CD14-positive monocyte (primary cell): ENCODE measurements around the gene CMTM1. TPM values are rescaled to one million over a fixed set of nuclear protein-coding genes. Genes with fewer than 3 reads are reported as not detected.

Experiments
- DNase-seq, 3 donors: peaks; one replicate each; pipeline ENCODE4 v3.0.0-alpha.2; 2011 to 2022
- H2AFZ ChIP-seq: 2 replicates; pipeline ENCODE4 v1.6.0; 2012; ENCODE audit warnings: mild to moderate bottlenecking, low read depth, low read length, inconsistent platforms; ENCODE audit not compliant: insufficient read depth, poor library complexity, severe bottlenecking
- H3K27ac ChIP-seq, 2 donors: 1 replicate in 1 of 2; 2 replicates in 1 of 2; pipeline ENCODE4 v1.5.1; 2012 to 2013; ENCODE audit warnings: low read length in 2 of 2, control low read depth in 1 of 2, inconsistent platforms in 1 of 2, low read depth in 1 of 2, mild to moderate bottlenecking in 1 of 2
- H3K27me3 ChIP-seq, 2 donors: one replicate each; pipeline versions ENCODE4 v1.6.0 to v1.6.1; 2011 to 2013; ENCODE audit warnings: low read length in 2 of 2; ENCODE audit not compliant: control insufficient read depth in 2 of 2, insufficient read depth in 2 of 2
- H3K36me3 ChIP-seq, 2 donors: replicated peaks in 1 of 2; 1 replicate in 1 of 2; 2 replicates in 1 of 2; pipeline versions ENCODE4 v1.5.1 to v1.6.1; 2012 to 2013; ENCODE audit warnings: low read length in 2 of 2, control low read depth in 1 of 2, inconsistent platforms in 1 of 2, mild to moderate bottlenecking in 1 of 2; ENCODE audit not compliant: insufficient read depth in 2 of 2, control insufficient read depth in 1 of 2
- H3K4me1 ChIP-seq, 2 donors: 1 replicate in 1 of 2; 2 replicates in 1 of 2; pipeline versions ENCODE4 v1.5.1 to v1.6.1; 2012 to 2013; ENCODE audit warnings: low read length in 2 of 2, control low read depth in 1 of 2, inconsistent platforms in 1 of 2, mild to moderate bottlenecking in 1 of 2, moderate library complexity in 1 of 2; ENCODE audit not compliant: insufficient read depth in 2 of 2, control insufficient read depth in 1 of 2
- H3K4me2 ChIP-seq: replicated peaks from 2 replicates; pipeline ENCODE3; 2012; ENCODE audit warnings: low read length, moderate library complexity, mild to moderate bottlenecking; ENCODE audit not compliant: poor library complexity, severe bottlenecking; ENCODE audit errors: extremely low read depth
- H3K4me3 ChIP-seq, 3 experiments: fragments of 200-600 bp in 1 of 3; sonication (generic) in 1 of 3; replicated peaks in 1 of 3; 1 replicate in 2 of 3; 2 replicates in 1 of 3; pipeline ENCODE4 v1.5.1; 2011 to 2013; ENCODE audit warnings: low read length in 3 of 3, mild to moderate bottlenecking in 3 of 3, control low read depth in 2 of 3, low read depth in 2 of 3, inconsistent platforms in 1 of 3, moderate library complexity in 1 of 3
- H3K79me2 ChIP-seq: 2 replicates; pipeline ENCODE4 v1.6.0; 2012; ENCODE audit warnings: mild to moderate bottlenecking, control low read depth, inconsistent platforms, low read length, moderate library complexity; ENCODE audit not compliant: insufficient read depth
- H3K9ac ChIP-seq: 2 replicates; pipeline ENCODE4 v1.6.0; 2017; ENCODE audit warnings: low read length, mild to moderate bottlenecking; ENCODE audit not compliant: insufficient read depth, poor library complexity, severe bottlenecking
- H3K9me3 ChIP-seq, 2 donors: replicated peaks in 1 of 2; 1 replicate in 1 of 2; 2 replicates in 1 of 2; pipeline versions ENCODE4 v1.5.1 to v1.6.1; 2012 to 2013; ENCODE audit warnings: low read length in 2 of 2, control low read depth in 1 of 2; ENCODE audit not compliant: control insufficient read depth in 1 of 2, insufficient read depth in 1 of 2
- H4K20me1 ChIP-seq: 2 replicates; pipeline ENCODE4 v1.6.0; 2012; ENCODE audit warnings: mild to moderate bottlenecking, low read length, control low read depth, moderate library complexity; ENCODE audit not compliant: insufficient read depth
- H3K27ac Mint-ChIP-seq, 7 donors: one replicate each; pipeline ENCODE4 v1.8.0; 2020; ENCODE audit warnings: mild to moderate bottlenecking in 7 of 7, mixed read lengths in 7 of 7, moderate library complexity in 6 of 7, inconsistent platforms in 2 of 7
- H3K27me3 Mint-ChIP-seq, 3 donors: one replicate each; pipeline ENCODE4 v1.8.0; 2021 to 2022; ENCODE audit warnings: low read depth in 3 of 3, mild to moderate bottlenecking in 3 of 3, mixed read lengths in 3 of 3, moderate library complexity in 3 of 3, inconsistent platforms in 1 of 3
- H3K36me3 Mint-ChIP-seq, 2 donors: one replicate each; pipeline ENCODE4 v1.8.0; 2020; ENCODE audit warnings: mixed read lengths in 2 of 2, inconsistent platforms in 1 of 2, mild to moderate bottlenecking in 1 of 2
- H3K4me1 Mint-ChIP-seq: one replicate; pipeline ENCODE4 v1.8.0; 2020; ENCODE audit warnings: mild to moderate bottlenecking, mixed read lengths
- H3K4me3 Mint-ChIP-seq, 2 donors: one replicate each; pipeline ENCODE4 v1.8.0; 2020; ENCODE audit warnings: mild to moderate bottlenecking in 2 of 2, mixed read lengths in 2 of 2, moderate library complexity in 1 of 2
- H3K9me3 Mint-ChIP-seq, 7 donors: one replicate each; pipeline ENCODE4 v1.8.0; 2020 to 2022; ENCODE audit warnings: mixed read lengths in 7 of 7, mild to moderate bottlenecking in 6 of 7, moderate library complexity in 6 of 7, inconsistent platforms in 2 of 7
- CTCF ChIP-seq: fragments of 200-600 bp; IDR thresholded peaks from one replicate; pipeline ENCODE4 v1.8.0; 2022; ENCODE audit warnings: antibody characterized with exemption, mild to moderate bottlenecking
- WGBS: methylation state at CpG from one replicate; pipeline ENCODE4 v1.1.5; 2013; ENCODE audit warnings: missing lambda C conversion rate; ENCODE audit not compliant: insufficient coverage; 5-methylcytosine and 5-hydroxymethylcytosine counted together
- intact Hi-C, 2 donors: fragments of 100-400 bp; cut with micrococcal nuclease; formaldehyde crosslinking; loops; one replicate each; pipeline versions ENCODE4 v1.15.0 to v1.15.1; 2023
- polyA plus RNA-seq, 3 donors: library from polyadenylated mRNA; depleted of rRNA in 1 of 3; unstranded in 2 of 3; stranded (reverse) in 1 of 3; fragments of 300-500 nt in 2 of 3; fragments of >200 nt in 1 of 3; fragmentation: Illumina TruSeq in 2 of 3; gene quantifications; 1 replicate in 2 of 3; 2 replicates in 1 of 3; pipeline ENCODE4 v1.2.3, GENCODE V29; 2012 to 2021

CMTM1 gene
- polyA plus RNA-seq, 3 donors: 1.6 to 3.3 (median 2.5) TPM

GRCh38 chr16:66560107-66560506, 6.1 kb upstream of the CMTM1 start:
- Mint-ChIP-seq H3K27me3 (no peaks in the 10 kb centered on the region), H3K27ac (peak overlapping the region; percentile 0 to 72 (median 23)), H3K4me3 (no peak overlapping the region), H3K4me1 (peaks cover 52% of the 10 kb centered on the region), H3K9me3 (no peaks in the 10 kb centered on the region), H3K36me3 (peaks cover 74 to 85% of the 10 kb centered on the region in 2 donors)
- 80% methylated on average over 1 of the region's 1 CpG for WGBS
- Histone ChIP-seq H3K9me3 (no peaks in the 10 kb centered on the region), H3K27ac (peak overlapping the region in 1 of 2 donors; percentile 30), H3K4me3 (no peak overlapping the region), H3K4me1 (peaks cover 10 to 46% of the 10 kb centered on the region in 2 donors), H3K4me2 (no peak overlapping the region), H4K20me1 (peaks cover 99% of the 10 kb centered on the region), H2AFZ (no peak overlapping the region), H3K79me2 (peaks cover 100% of the 10 kb centered on the region), H3K9ac (no peak overlapping the region), H3K27me3 (no peaks in the 10 kb centered on the region), H3K36me3 (peaks cover 58 to 94% of the 10 kb centered on the region in 2 donors)
- intact Hi-C loops: no loop called here
- no peak for DNase-seq
- TF ChIP-seq CTCF: no peak

- Histone ChIP-seq H3K4me1 (peaks cover 0 to 32% of the 10 kb centered on the region in 2 donors), H3K36me3 (peaks cover 72 to 99% of the 10 kb centered on the region in 2 donors)
These were observed 4.7 kb upstream of the CMTM1 start for GRCh38 chr16:66561381-66562080.

More at GRCh38 chr16:66561381-66562080, 4.7 kb upstream of the CMTM1 start:
- Histone ChIP-seq H3K4me2 (no peak overlapping the region), H3K79me2 (peaks cover 96% of the 10 kb centered on the region), H3K9ac (peak overlapping the region; percentile 18), H2AFZ (no peak overlapping the region), H3K27ac (peak overlapping the region in 1 of 2 donors; percentile 30), H3K4me3 (no peak overlapping the region), H4K20me1 (peaks cover 100% of the 10 kb centered on the region), H3K27me3 (no peaks in the 10 kb centered on the region), H3K9me3 (no peaks in the 10 kb centered on the region)
- TF ChIP-seq CTCF: no peak
- peaks cover 0 to under 1% (median 0%) of the 10 kb centered on the region in 7 donors for H3K9me3 Mint-ChIP-seq
- intact Hi-C loops: no loop called here
- no peak for DNase-seq
- H3K27ac Mint-ChIP-seq: peak overlapping the region; percentile 58 to 85 (median 73)
- H3K4me3 Mint-ChIP-seq: no peak overlapping the region
- H3K36me3 Mint-ChIP-seq: peaks cover 77 to 88% of the 10 kb centered on the region in 2 donors
- H3K27me3 Mint-ChIP-seq: no peaks in the 10 kb centered on the region
- H3K4me1 Mint-ChIP-seq: peaks cover 39% of the 10 kb centered on the region
- WGBS: no CpG with 5 or more reads among the region's 3 CpGs
